Colonic mucosa (tissue), 4 donors: ENCODE data around the gene ENC1. TPM values are rescaled to one million over a fixed set of nuclear protein-coding genes. Genes with fewer than 3 reads are reported as not detected.

Experiments used
- DNase-seq: peaks from one replicate; pipeline ENCODE4 v3.0.0-alpha.2; 2020
- H3K27ac ChIP-seq: fragments of 200-600 bp; one replicate; pipeline ENCODE4 v1.8.0; 2021
- H3K27me3 ChIP-seq: fragments of 200-600 bp; one replicate; pipeline ENCODE4 v1.8.0; 2021
- H3K36me3 ChIP-seq: fragments of 200-600 bp; one replicate; pipeline ENCODE4 v1.8.0; 2021
- H3K4me1 ChIP-seq: fragments of 200-600 bp; one replicate; pipeline ENCODE4 v1.8.0; 2021; ENCODE audit warnings: mild to moderate bottlenecking
- H3K4me3 ChIP-seq: fragments of 200-600 bp; one replicate; pipeline ENCODE4 v1.8.0; 2021
- H3K9ac ChIP-seq, 2 donors: one replicate each; pipeline ENCODE4 v1.7.0; 2013; ENCODE audit warnings: control low read depth in 2 of 2, low read depth in 2 of 2, low read length in 2 of 2
- H3K9me3 ChIP-seq: fragments of 200-600 bp; one replicate; pipeline ENCODE4 v1.8.0; 2021
- CTCF ChIP-seq: fragments of 200-600 bp; IDR thresholded peaks from one replicate; pipeline ENCODE4 v1.8.0; 2022; ENCODE audit warnings: antibody characterized with exemption, mild to moderate bottlenecking
- intact Hi-C: fragments of 100-400 bp; cut with DNase I; formaldehyde crosslinking; loops from one replicate; pipeline ENCODE4 v1.14.1; 2022
- total RNA-seq, 2 donors: library from RNA; stranded (reverse); fragmentation: NEBNext Ultra II Directional in 1 of 2; extraction: Animal tissue kit (Norgen Biotek cat#: 25700) in 1 of 2; gene quantifications; one replicate each; pipeline ENCODE4 v1.2.1, GENCODE V29; 2021
- donor health status: healthy.
- donor health status: DM: no; HTN: no; CAD: no.
- donor health status: DM: no; HTN: no; CAD: no.

ENC1 gene
- total RNA-seq, 2 donors from 2014 or later = 18.9 to 26.6 TPM

- DNase-seq = no peak
- H3K4me3 ChIP-seq = no peak overlapping the region
- no peaks in the 10 kb centered on the region for H3K27me3 ChIP-seq
- intact Hi-C loops = no loop called here
- H3K36me3 ChIP-seq = no peaks in the 10 kb centered on the region
- no peaks in the 10 kb centered on the region for H3K9me3 ChIP-seq
- no peaks in the 10 kb centered on the region for H3K4me1 ChIP-seq
- H3K27ac ChIP-seq = no peak overlapping the region
- no peak overlapping the region for H3K9ac ChIP-seq
- no peak for TF ChIP-seq CTCF
These were observed 22.4 kb downstream of the ENC1 start for GRCh38 chr5:74618106-74618505.

- no peak overlapping the region for H3K9ac ChIP-seq
- TF ChIP-seq CTCF = no peak
- H3K27me3 ChIP-seq = no peaks in the 10 kb centered on the region
- intact Hi-C loops = no loop called here
- H3K4me3 ChIP-seq = no peak overlapping the region
- no peaks in the 10 kb centered on the region for H3K36me3 ChIP-seq
- H3K27ac ChIP-seq = no peak overlapping the region
- no peaks in the 10 kb centered on the region for H3K9me3 ChIP-seq
- no peak for DNase-seq
- no peaks in the 10 kb centered on the region for H3K4me1 ChIP-seq
These were observed 23.3 kb downstream of the ENC1 start for GRCh38 chr5:74617202-74617601.

DNA sequence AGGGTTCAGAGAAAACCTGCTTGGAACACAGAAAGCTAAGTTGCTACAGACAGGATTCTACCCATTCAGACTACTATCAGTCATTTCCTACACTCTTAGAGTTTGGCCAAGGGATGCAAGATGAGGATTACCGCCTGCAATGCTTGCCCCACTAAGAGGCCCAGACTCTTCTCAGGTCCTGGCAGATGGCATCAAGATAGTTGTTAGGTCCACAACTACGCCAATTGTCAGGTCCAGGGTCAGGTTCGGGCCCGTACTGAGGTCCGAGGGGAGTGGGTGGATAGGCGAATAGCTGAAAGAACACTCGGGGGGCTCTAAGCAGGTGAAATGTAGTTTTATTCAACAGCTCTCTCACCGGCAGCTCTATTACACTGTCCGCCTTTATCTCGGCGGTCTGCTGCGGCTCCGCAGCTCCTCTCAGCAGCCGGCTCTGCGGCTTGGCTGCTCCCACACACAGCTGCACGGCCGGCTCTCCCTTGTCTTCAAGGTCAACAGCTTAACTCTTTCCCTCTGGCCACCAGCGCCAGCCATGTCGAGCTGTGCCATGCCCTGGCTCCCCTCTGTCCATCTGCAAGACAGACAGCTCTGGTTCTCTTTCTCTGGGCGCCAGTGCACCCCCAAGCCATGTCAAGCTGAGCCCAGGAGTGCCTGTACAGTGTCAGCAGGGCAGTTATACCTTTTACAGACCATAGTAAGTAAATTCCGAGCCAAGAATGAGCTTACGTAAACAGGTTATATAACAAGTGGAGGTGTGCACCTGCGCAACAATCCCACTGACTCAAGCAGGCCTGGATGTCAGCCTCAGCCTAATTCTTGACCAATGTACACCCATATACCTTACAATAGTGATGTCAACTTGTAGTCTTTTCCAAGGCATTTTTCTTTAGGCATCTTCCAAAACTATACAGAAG is 24.0 kb downstream of the ENC1 start:
- intact Hi-C loops = no loop called here
- DNase-seq = no peak
- no peaks in the 10 kb centered on the region for H3K9me3 ChIP-seq

GRCh38 chr5:74613283-74613682 is 27.2 kb downstream of the ENC1 start:
- no peak for DNase-seq
- no peaks in the 10 kb centered on the region for H3K27me3 ChIP-seq
- H3K27ac ChIP-seq = no peak overlapping the region
- no peak overlapping the region for H3K9ac ChIP-seq
- no peak overlapping the region for H3K4me3 ChIP-seq
- H3K36me3 ChIP-seq = no peaks in the 10 kb centered on the region
- intact Hi-C loops = no loop called here
- H3K4me1 ChIP-seq = no peaks in the 10 kb centered on the region
- no peaks in the 10 kb centered on the region for H3K9me3 ChIP-seq
- no peak for TF ChIP-seq CTCF

More for the DNA sequence above, 24.0 kb downstream of the ENC1 start:
- no peak for TF ChIP-seq CTCF
- H3K27ac ChIP-seq = no peak overlapping the region
- no peaks in the 10 kb centered on the region for H3K27me3 ChIP-seq
- no peak overlapping the region for H3K9ac ChIP-seq
- H3K4me1 ChIP-seq = no peaks in the 10 kb centered on the region
- H3K36me3 ChIP-seq = no peaks in the 10 kb centered on the region
- H3K4me3 ChIP-seq = no peak overlapping the region

GRCh38 chr5:74612045-74612444 is 28.5 kb downstream of the ENC1 start:
- no peak for DNase-seq
- Histone ChIP-seq H3K36me3 (no peaks in the 10 kb centered on the region), H3K4me3 (no peak overlapping the region), H3K9me3 (no peaks in the 10 kb centered on the region), H3K27ac (no peak overlapping the region), H3K27me3 (no peaks in the 10 kb centered on the region), H3K9ac (no peak overlapping the region), H3K4me1 (no peaks in the 10 kb centered on the region)
- no peak for TF ChIP-seq CTCF
- intact Hi-C loops = no loop called here
